CD4-positive, alpha-beta memory T cell (primary cell): ENCODE results near the gene GLG1. TPM values are rescaled to one million over a fixed set of nuclear protein-coding genes. Genes with fewer than 3 reads are reported as not detected.

Experiments used
- CTCF ChIA-PET: fragments of 350-600 bp; sonication (Branson Sonifier 250); formaldehyde crosslinking; loops from one replicate; lab custom pipeline; 2021; ENCODE audit warnings: inconsistent platforms; ENCODE audit not compliant: partially characterized antibody; lab: Charles Lee
- POLR2A ChIA-PET: fragments of 350-600 bp; sonication (Branson Sonifier 250); formaldehyde crosslinking; loops from one replicate; lab custom pipeline; 2021; ENCODE audit not compliant: partially characterized antibody; lab: Charles Lee
- DNase-seq, 5 donors: peaks; one replicate each; pipeline versions ENCODE4 v3.0.0 to v3.0.0-alpha.2; 2020 to 2022; ENCODE audit warnings: mixed read lengths in 1 of 5
- H3K27ac ChIP-seq: one replicate; pipeline ENCODE4 v1.7.0; 2013; ENCODE audit warnings: low read depth, low read length
- H3K27me3 ChIP-seq: 2 replicates; pipeline ENCODE4 v1.7.0; 2013; ENCODE audit warnings: mild to moderate bottlenecking, low read length, moderate library complexity; ENCODE audit not compliant: insufficient read depth
- H3K36me3 ChIP-seq: 2 replicates; pipeline ENCODE4 v1.7.0; 2013; ENCODE audit warnings: mild to moderate bottlenecking, low read length, moderate library complexity; ENCODE audit not compliant: insufficient read depth
- H3K4me1 ChIP-seq: 2 replicates; pipeline ENCODE4 v1.7.0; 2013; ENCODE audit warnings: mild to moderate bottlenecking, low read length, moderate library complexity; ENCODE audit not compliant: insufficient read depth
- H3K4me3 ChIP-seq, 2 donors: one replicate each; pipeline ENCODE4 v1.7.0; 2013; ENCODE audit warnings: low read length in 2 of 2, mild to moderate bottlenecking in 1 of 2
- H3K9me3 ChIP-seq, 2 donors: one replicate each; pipeline ENCODE4 v1.7.0; 2013; ENCODE audit warnings: low read length in 2 of 2, control low read depth in 1 of 2; ENCODE audit not compliant: control insufficient read depth in 1 of 2
- H3K27ac Mint-ChIP-seq, 7 donors: one replicate each; pipeline ENCODE4 v1.8.0; 2020 to 2021; ENCODE audit warnings: mixed read lengths in 7 of 7, mild to moderate bottlenecking in 6 of 7, inconsistent platforms in 3 of 7, moderate library complexity in 3 of 7
- H3K27me3 Mint-ChIP-seq, 2 donors: one replicate each; pipeline ENCODE4 v1.8.0; 2020 to 2021; ENCODE audit warnings: mixed read lengths in 2 of 2
- H3K36me3 Mint-ChIP-seq, 2 donors: one replicate each; pipeline ENCODE4 v1.8.0; 2020 to 2021; ENCODE audit warnings: mixed read lengths in 2 of 2, inconsistent platforms in 1 of 2, mild to moderate bottlenecking in 1 of 2
- H3K4me1 Mint-ChIP-seq, 4 donors: one replicate each; pipeline ENCODE4 v1.8.0; 2020 to 2021; ENCODE audit warnings: mixed read lengths in 4 of 4, mild to moderate bottlenecking in 1 of 4
- H3K4me3 Mint-ChIP-seq, 8 donors: one replicate each; pipeline ENCODE4 v1.8.0; 2020 to 2021; ENCODE audit warnings: mixed read lengths in 8 of 8, mild to moderate bottlenecking in 7 of 8, moderate library complexity in 6 of 8, inconsistent platforms in 3 of 8
- H3K9me3 Mint-ChIP-seq, 8 donors: one replicate each; pipeline ENCODE4 v1.8.0; 2020 to 2021; ENCODE audit warnings: mixed read lengths in 8 of 8, mild to moderate bottlenecking in 5 of 8, inconsistent platforms in 3 of 8, moderate library complexity in 1 of 8
- intact Hi-C: fragments of 100-400 bp; cut with micrococcal nuclease; formaldehyde crosslinking; loops from one replicate; pipeline ENCODE4 v1.15.1; 2023
- polyA plus RNA-seq, 2 donors: library from polyadenylated mRNA; unstranded; fragments of 300-500 nt; fragmentation: Illumina TruSeq; gene quantifications; one replicate each; pipeline ENCODE4 v1.2.3, GENCODE V29; 2021
- total RNA-seq, 2 experiments: library from RNA; stranded (reverse); gene quantifications; one replicate each; pipeline ENCODE4 v1.2.3, GENCODE V29; 2021

GLG1 gene
- total and polyA plus RNA-seq, 4 experiments from 2014 or later = 121 to 209 (median 175) TPM

DNA sequence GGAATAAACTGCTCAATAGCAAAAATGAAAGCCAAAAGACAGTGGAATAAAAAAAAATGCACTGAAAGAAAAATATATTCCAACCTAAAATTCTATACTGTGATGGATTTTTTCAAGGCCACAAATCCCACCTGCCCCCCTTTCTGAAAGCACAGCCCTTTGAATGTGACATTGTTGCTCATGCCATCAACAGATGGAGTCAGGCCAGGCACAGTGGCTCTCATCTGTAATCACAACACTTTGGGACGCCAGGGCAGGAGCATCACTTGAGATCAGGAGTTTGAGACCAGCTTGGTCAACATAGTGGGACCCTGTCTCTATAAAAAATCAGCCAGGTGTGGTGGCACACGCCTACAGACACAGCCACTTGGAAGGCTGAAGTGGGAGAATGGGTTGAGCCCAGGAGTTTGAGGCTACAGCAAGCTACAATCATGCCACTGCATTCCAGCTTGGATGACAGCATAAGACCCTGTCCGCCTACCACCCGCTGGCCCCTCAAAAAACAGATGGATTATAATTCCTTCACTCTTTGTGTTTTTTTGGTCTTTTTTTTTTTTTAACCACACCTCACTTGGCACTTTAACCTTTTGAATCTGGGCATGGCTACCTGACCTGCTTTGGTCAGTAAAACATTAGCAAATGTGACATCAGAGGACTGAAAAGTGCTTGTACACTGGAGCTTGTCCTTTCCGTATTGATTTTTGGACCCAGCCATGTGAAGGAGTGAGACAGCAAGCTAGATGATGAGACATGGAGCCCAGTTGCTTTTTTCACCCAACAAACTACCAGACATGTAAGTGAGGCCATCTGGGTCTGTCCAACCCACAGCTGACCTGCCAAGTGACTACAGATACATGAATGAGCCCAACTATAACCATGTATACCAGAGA lies 36.3 kb downstream of the GLG1 start:
- Mint-ChIP-seq H3K27ac (peak overlapping the region; percentile 22 to 84 (median 57)), H3K4me1 (peaks cover 54 to 90% (median 72%) of the 10 kb centered on the region in 4 donors), H3K4me3 (peak overlapping the region in 5 of 8 donors; percentile 30 to 57 (median 46)), H3K27me3 (no peaks in the 10 kb centered on the region), H3K36me3 (peaks cover 9 to 10% of the 10 kb centered on the region in 2 donors), H3K9me3 (no peaks in the 10 kb centered on the region)
- no peaks in the 10 kb centered on the region for H3K27me3 ChIP-seq
- ChIA-PET POLR2A (interaction anchor here (0.7 kb wide), 1 partner anchor 8 kb away, joined by 3 read pairs; no protein-coding TSS in a partner anchor), CTCF (interaction anchor here (0.6 to 1.4 kb wide), 5 partner anchors 13 to 255 kb away, joined by 3 to 5 read pairs (median 3); no protein-coding TSS in a partner anchor)
- peaks cover 85% of the 10 kb centered on the region for H3K4me1 ChIP-seq
- no peaks in the 10 kb centered on the region for H3K9me3 ChIP-seq
- intact Hi-C loops = no loop called here
- H3K36me3 ChIP-seq = no peaks in the 10 kb centered on the region
- no peak overlapping the region for H3K27ac ChIP-seq
- H3K4me3 ChIP-seq = no peak overlapping the region
- no peak for DNase-seq

DNA sequence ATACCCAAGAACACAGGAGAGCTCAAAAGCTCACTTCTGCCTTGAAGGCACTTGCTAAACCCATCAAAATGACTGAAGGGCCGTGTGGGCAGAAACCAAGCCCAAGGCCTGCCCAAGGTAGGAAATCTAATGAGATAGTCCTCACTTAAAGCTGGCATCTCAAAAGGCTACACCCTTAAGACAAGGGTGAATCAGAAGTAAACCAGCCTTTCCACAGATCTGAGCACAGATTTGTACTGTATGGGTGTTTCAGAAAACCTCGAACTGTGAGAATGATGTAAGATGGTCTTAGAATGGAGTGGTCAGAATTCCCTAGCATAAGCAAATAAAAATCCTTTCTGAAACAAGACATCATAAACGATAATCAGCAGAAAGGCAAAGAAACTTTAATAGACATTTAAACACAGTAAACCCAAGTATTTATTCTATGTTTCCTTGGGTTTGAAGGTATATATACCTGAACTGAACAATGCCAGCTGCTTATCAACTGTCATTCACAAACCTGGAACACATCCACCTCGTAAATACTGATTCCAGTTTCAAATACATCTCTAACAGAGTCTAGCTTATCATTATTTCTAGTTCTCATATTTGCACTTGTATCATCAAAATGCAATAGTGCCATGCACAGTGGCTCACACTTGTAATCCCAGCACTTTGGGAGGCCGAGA lies 37.8 kb downstream of the GLG1 start:
- Histone ChIP-seq H3K4me1 (peaks cover 95% of the 10 kb centered on the region), H3K27me3 (no peaks in the 10 kb centered on the region), H3K4me3 (no peak overlapping the region), H3K9me3 (no peaks in the 10 kb centered on the region), H3K36me3 (no peaks in the 10 kb centered on the region), H3K27ac (no peak overlapping the region)
- Mint-ChIP-seq H3K27me3 (no peaks in the 10 kb centered on the region), H3K4me3 (no peak overlapping the region), H3K36me3 (peaks cover 8 to 14% of the 10 kb centered on the region in 2 donors), H3K27ac (peak overlapping the region in 5 of 7 donors; percentile 18 to 91 (median 48)), H3K9me3 (no peaks in the 10 kb centered on the region), H3K4me1 (peaks cover 58 to 92% (median 75%) of the 10 kb centered on the region in 4 donors)
- intact Hi-C loops = loop anchor here (5.0 kb wide), 1 partner anchor 33 kb away; no protein-coding TSS in a partner anchor
- CTCF ChIA-PET = interaction anchor here (1.1 to 1.2 kb wide), 3 partner anchors 17 to 54 kb away, joined by 3 to 5 read pairs (median 3); no protein-coding TSS in a partner anchor
- POLR2A ChIA-PET = no interaction called here
- DNase-seq = no peak

DNA sequence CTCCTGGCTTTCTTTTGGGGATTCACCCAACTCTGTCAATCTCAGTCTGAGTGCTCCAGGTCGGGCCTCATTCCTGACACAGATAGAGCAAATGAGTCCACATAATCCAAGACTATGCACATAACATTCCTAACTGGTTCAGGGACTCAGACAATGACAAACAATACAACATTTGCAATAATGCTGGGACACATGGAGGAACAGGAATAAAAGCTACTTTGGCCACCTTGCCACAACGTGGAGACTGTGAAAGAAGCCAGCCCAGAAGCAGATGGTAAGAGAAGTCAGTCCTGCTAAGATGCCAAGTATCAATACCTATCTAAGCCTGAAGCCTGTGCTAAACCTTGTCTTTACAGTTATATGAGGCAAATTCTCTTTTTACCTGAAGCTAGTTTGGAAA lies 39.0 kb downstream of the GLG1 start:
- Mint-ChIP-seq H3K27ac (peak overlapping the region; percentile 67 to 91 (median 70)), H3K4me1 (peaks cover 57 to 96% (median 79%) of the 10 kb centered on the region in 4 donors), H3K4me3 (peak overlapping the region in 3 of 8 donors; percentile 6 to 38 (median 21)), H3K36me3 (peaks cover 13 to 19% of the 10 kb centered on the region in 2 donors), H3K27me3 (no peaks in the 10 kb centered on the region), H3K9me3 (no peaks in the 10 kb centered on the region)
- Histone ChIP-seq H3K27ac (no peak overlapping the region), H3K36me3 (no peaks in the 10 kb centered on the region), H3K9me3 (no peaks in the 10 kb centered on the region), H3K4me1 (peaks cover 93% of the 10 kb centered on the region), H3K27me3 (no peaks in the 10 kb centered on the region), H3K4me3 (no peak overlapping the region)
- DNase-seq = no peak
- intact Hi-C loops = loop anchor here (5.0 kb wide), 1 partner anchor 34 kb away; no protein-coding TSS in a partner anchor
- CTCF ChIA-PET = interaction anchor here (0.7 kb wide), 1 partner anchor 25 kb away, joined by 3 read pairs; no protein-coding TSS in a partner anchor
- POLR2A ChIA-PET = interaction anchor here (0.7 kb wide), 1 partner anchor 10 kb away, joined by 3 read pairs; no protein-coding TSS in a partner anchor

DNA sequence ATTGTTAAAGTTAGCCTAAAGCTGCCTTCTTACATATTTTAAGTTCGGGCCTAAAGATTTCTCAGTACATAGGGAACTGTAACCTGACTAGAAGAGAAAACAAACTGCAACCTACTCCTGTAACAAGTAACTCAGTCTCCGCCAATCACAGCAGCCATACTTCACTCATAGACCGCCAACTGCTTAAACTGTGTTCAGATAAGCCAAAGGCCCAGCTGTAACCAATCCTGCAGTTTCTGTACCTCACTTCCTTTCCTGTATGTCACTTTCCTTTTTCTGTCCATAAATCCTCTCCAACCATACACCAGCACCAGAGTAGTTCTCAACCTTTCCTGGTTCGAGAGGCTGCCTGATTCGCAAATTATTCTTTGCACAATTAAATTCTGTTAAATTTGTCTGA lies 41.5 kb downstream of the GLG1 start:
- CTCF ChIA-PET = no interaction called here
- H3K27me3 Mint-ChIP-seq = no peaks in the 10 kb centered on the region
- no peaks in the 10 kb centered on the region for H3K36me3 ChIP-seq

DNA sequence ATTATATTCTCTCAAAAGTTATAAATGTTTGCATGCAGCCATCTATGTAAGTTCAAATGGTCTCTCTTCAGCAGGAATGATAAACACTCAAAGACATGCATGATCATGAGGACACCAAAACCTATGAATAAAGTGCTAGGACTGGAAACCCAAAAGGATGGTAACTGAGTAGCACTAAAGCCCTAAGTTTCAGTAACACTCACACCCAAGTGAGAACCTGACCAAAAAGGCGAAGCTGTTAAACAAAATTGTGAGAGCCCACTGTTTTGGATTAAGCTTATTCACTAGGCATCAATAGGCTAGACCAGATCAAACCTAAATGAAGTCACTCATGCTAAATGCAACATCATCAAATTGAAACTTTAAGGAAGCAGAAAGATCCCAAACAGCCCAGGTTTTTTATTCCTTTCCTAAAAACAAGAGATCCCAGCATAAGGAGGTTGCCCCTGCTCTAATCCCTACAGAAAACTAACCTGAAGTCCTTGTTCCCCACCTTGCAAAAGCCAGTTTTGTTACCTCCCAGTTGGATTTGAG lies 42.4 kb downstream of the GLG1 start:
- peaks cover 66% of the 10 kb centered on the region for H3K4me1 ChIP-seq
- no peaks in the 10 kb centered on the region for H3K36me3 ChIP-seq
- H3K36me3 Mint-ChIP-seq = peaks cover 17 to 23% of the 10 kb centered on the region in 2 donors
- H3K27ac ChIP-seq = no peak overlapping the region
- no peaks in the 10 kb centered on the region for H3K27me3 Mint-ChIP-seq
- no peak overlapping the region for H3K4me3 ChIP-seq
- H3K4me3 Mint-ChIP-seq = peak overlapping the region in 3 of 8 donors; percentile 8 to 39 (median 23)
- ChIA-PET CTCF (no interaction called here), POLR2A (no interaction called here)
- intact Hi-C loops = no loop called here
- no peaks in the 10 kb centered on the region for H3K9me3 Mint-ChIP-seq
- H3K27ac Mint-ChIP-seq = peak overlapping the region; percentile 13 to 88 (median 51)
- H3K9me3 ChIP-seq = no peaks in the 10 kb centered on the region
- no peaks in the 10 kb centered on the region for H3K27me3 ChIP-seq
- no peak for DNase-seq
- peaks cover 48 to 94% (median 76%) of the 10 kb centered on the region in 4 donors for H3K4me1 Mint-ChIP-seq

More for the DNA sequence above, 41.5 kb downstream of the GLG1 start:
- peak overlapping the region in 4 of 8 donors; percentile 2 to 60 (median 37) for H3K4me3 Mint-ChIP-seq
- intact Hi-C loops = loop anchor here (5.0 kb wide), 1 partner anchor 37 kb away; no protein-coding TSS in a partner anchor
- Histone ChIP-seq H3K27me3 (no peaks in the 10 kb centered on the region), H3K4me3 (no peak overlapping the region), H3K9me3 (no peaks in the 10 kb centered on the region), H3K27ac (no peak overlapping the region), H3K4me1 (peaks cover 72% of the 10 kb centered on the region)
- H3K4me1 Mint-ChIP-seq = peaks cover 48 to 95% (median 76%) of the 10 kb centered on the region in 4 donors
- POLR2A ChIA-PET = no interaction called here
- no peaks in the 10 kb centered on the region for H3K9me3 Mint-ChIP-seq
- H3K27ac Mint-ChIP-seq = peak overlapping the region in 6 of 7 donors; percentile 20 to 91 (median 79)
- DNase-seq = no peak
- H3K36me3 Mint-ChIP-seq = peaks cover 17 to 23% of the 10 kb centered on the region in 2 donors

DNA sequence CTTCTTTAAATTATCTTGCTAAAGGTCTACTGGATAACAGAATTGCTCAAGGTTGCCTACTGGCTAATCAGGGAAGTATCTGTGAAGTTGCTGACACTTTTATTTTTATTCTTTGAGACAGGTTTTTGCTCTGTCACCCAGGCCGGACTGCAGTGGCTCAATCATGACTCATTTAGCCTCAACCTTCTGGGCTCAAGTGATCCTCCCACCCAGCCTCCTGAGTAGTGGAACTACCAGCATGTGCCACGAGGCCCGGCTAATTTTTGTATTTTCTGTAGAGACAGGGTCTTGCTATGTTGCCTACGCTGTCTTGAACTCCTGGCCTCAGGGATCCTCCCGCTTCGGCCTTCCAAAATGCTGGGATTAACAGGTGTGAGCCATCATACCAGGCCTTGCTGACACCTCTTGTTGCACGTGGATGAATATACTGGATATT lies 43.1 kb downstream of the GLG1 start:
- no peak for DNase-seq
- Histone ChIP-seq H3K27ac (no peak overlapping the region), H3K4me1 (peaks cover 63% of the 10 kb centered on the region), H3K4me3 (no peak overlapping the region), H3K9me3 (no peaks in the 10 kb centered on the region), H3K36me3 (no peaks in the 10 kb centered on the region), H3K27me3 (no peaks in the 10 kb centered on the region)
- peaks cover 17 to 23% of the 10 kb centered on the region in 2 donors for H3K36me3 Mint-ChIP-seq
- CTCF ChIA-PET = no interaction called here
- POLR2A ChIA-PET = no interaction called here
- peaks cover 48 to 94% (median 79%) of the 10 kb centered on the region in 4 donors for H3K4me1 Mint-ChIP-seq
- peak overlapping the region in 2 of 8 donors; percentile 8 to 23 for H3K4me3 Mint-ChIP-seq
- peak overlapping the region; percentile 3 to 88 (median 51) for H3K27ac Mint-ChIP-seq
- H3K27me3 Mint-ChIP-seq = no peaks in the 10 kb centered on the region
- intact Hi-C loops = no loop called here
- H3K9me3 Mint-ChIP-seq = no peaks in the 10 kb centered on the region
